Measurements from ENCODE around the gene ANKRD6. TPM values are rescaled to one million over a fixed set of nuclear protein-coding genes. Genes with fewer than 3 reads are reported as not detected.

ANKRD6 gene
- total RNA-seq (7.7 and 9.6 TPM in 2 replicates), polyA plus RNA-seq (3.2 and 3.4 TPM in 2 replicates), polyA minus RNA-seq (7.5 and 9.3 TPM in 2 replicates), Bru-seq, nascent RNA (percentile 52 among the genes with signal in this experiment), BruChase-seq, experiment 1, labeled RNA remaining after a 6-hour chase (percentile 47 among the genes with signal in this experiment), BruChase-seq, experiment 2, labeled RNA remaining after a 2-hour chase (percentile 52 among the genes with signal in this experiment)
- 2.5 and 2.8 TPM in 2 replicates for polyA plus RNA-seq (2011; cell fraction: cytosol; rRNA removed)
- 12.8 and 15.9 TPM in 2 replicates for polyA plus RNA-seq (2011; cell fraction: nucleus; rRNA removed)
- 1.6 and 2.0 TPM in 2 replicates for polyA plus RNA-seq (2012)
- not detected for polyA minus RNA-seq (2011; cell fraction: cytosol; rRNA and poly(A)+ RNA removed)
- polyA minus RNA-seq (2011; cell fraction: nucleus; rRNA and poly(A)+ RNA removed) = 8.5 and 8.8 TPM in 2 replicates
- long read RNA-seq, transcript ANKRD6-201 (16 exons, 3,073 nt) = major isoform, 5 of 16 reads
- long read RNA-seq, partial matches to known transcripts = 3 of 16 reads
- long read RNA-seq, other reads (novel, unspliced or antisense) = 7 of 16 reads

- Histone ChIP-seq H3K36me3 (ENCODE audit: control insufficient read depth in 2 of 2, extremely low read depth in 1 of 2, insufficient read depth in 2 of 2, low read length in 2 of 2) (no peaks in the 10 kb centered on the region), H3K9me1 (replicated peaks; ENCODE audit: control insufficient read depth, extremely low read depth, insufficient read depth, low read length) (no peaks in the 10 kb centered on the region), H3K4me1 (ENCODE audit: control insufficient read depth, extremely low read depth, insufficient read depth, low read length) (peaks cover 18% of the 10 kb centered on the region), H4K20me1 (replicated peaks; ENCODE audit: control insufficient read depth, extremely low read depth, insufficient read depth, low read length) (no peaks in the 10 kb centered on the region), H3K27ac (ENCODE audit: insufficient read depth, low read depth, low read length) (no peak within 1 kb of the TSS), H3K4me2 (ENCODE audit: insufficient read depth, low read length) (peak within 1 kb of the TSS; percentile 59), H3K4me3 (replicated peaks in 1 of 3; ENCODE audit: insufficient read depth in 1 of 3, low read depth in 1 of 3, low read length in 3 of 3) (peak within 1 kb of the TSS; percentile 26 to 64 (median 52)), H3K27me3 (ENCODE audit: control insufficient read depth in 2 of 2, insufficient read depth in 2 of 2, low read length in 2 of 2) (peaks cover 2 to 7% of the 10 kb centered on the region in 2 experiments), H3K79me2 (ENCODE audit: control insufficient read depth, insufficient read depth, low read length) (no peaks in the 10 kb centered on the region), H3K9ac (replicated peaks; ENCODE audit: extremely low read depth, insufficient read depth, low read length) (no peak within 1 kb of the TSS), H3K9me3 (replicated peaks; ENCODE audit: control insufficient read depth, insufficient read depth, low read length) (no peaks in the 10 kb centered on the region), H2AFZ (ENCODE audit: low read depth, low read length) (peak within 1 kb of the TSS; percentile 92)
- DNase-seq (ENCODE audit: low read depth, low spot score) (peak; percentile 37), FAIRE-seq (peak; percentile 63)
- ChIA-PET POLR2A (no interaction called here), CTCF (interaction anchor here (0.6 to 2.0 kb wide), 24 partner anchors 8 to 1059 kb away, joined by 3 to 40 read pairs (median 4); partner anchors contain the start of genes LYRM2, PM20D2 and RRAGD)
- BruUV-seq (replicated peaks) = no TSS peak
- peak; percentile 80 to 82 for TF ChIP-seq CTCF (IDR thresholded peaks at IDR 0.05; ENCODE audit: extremely low read depth in 1 of 2, insufficient read depth in 1 of 2, low read depth in 1 of 2, low read length in 2 of 2)
- TF ChIP-seq, protein P1, sequence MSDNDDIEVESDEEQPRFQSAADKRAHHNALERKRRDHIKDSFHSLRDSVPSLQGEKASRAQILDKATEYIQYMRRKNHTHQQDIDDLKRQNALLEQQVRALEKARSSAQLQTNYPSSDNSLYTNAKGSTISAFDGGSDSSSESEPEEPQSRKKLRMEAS (IDR thresholded peaks at IDR 0.05; ENCODE audit: insufficient read depth, insufficient read length) = no peak
- intact Hi-C loops (cut with micrococcal nuclease) = loop anchor here (1.0 to 10.0 kb wide), 3 partner anchors 177 to 1042 kb away; partner anchors contain the start of gene MDN1
- dilution Hi-C loops (cut with MboI; ENCODE audit: extremely low pct_ligation_motif_present, low sequenced_read_pairs) = no loop called here
Measured at GRCh38 chr6:89432875-89433251, at the start of gene ANKRD6. Gene ANKRD6 (plus strand): TSS chr6:89433152. CDS start chr6:89566977, 133,825 bp downstream.
